ENCODE data around the gene NDUFA11. TPM values are rescaled to one million over a fixed set of nuclear protein-coding genes. Genes with fewer than 3 reads are reported as not detected.

NDUFA11 gene
- polyA plus RNA-seq (ENCODE audit: insufficient read length in 4 of 4), result 100 to 1,000 TPM; 146 to 245 (median 156) TPM

DNA sequence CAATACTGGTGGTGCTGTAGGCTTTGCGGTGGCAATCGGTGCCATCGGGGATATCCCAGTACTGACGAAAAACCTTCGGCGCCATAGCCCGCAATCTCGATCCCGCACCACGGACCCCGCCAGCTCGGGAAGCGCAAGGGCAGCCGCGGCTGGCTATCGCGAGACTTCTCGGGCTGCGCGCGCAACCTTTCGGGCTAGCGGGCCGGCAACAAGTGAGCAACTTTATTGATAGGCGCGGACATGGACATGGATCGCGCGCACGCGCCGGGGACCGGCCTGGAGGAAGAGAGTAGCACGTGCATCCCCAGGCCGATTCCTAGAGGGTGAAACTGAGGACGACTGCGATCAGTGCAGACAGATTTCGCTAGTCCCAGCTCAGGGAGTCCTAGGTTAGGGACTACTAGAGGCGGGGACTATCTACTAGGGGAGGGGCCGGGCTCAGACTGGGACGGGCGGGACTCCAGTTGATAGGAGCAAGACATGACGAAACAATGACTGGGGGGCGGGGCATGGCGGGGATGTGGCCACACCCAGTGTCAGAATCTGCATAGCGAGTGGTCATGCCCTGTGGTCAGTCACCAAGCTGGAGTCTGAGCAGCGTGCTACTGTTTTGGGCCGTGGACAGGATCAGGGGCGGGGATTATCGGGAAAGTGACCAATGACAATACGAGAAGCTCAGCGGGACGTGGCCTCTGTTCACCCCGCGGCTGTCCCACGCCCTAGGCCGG lies at the start of gene NDUFA11:
NDUFA11 (minus strand) TSS at position 167 of the 728 bp plus-strand sequence; CDS start at position 85, 82 bp downstream.
- DNase-seq (ENCODE audit: low read depth in 4 of 4, low spot score in 3 of 4), result peak; percentile 94 to 96 (median 94)

DNA sequence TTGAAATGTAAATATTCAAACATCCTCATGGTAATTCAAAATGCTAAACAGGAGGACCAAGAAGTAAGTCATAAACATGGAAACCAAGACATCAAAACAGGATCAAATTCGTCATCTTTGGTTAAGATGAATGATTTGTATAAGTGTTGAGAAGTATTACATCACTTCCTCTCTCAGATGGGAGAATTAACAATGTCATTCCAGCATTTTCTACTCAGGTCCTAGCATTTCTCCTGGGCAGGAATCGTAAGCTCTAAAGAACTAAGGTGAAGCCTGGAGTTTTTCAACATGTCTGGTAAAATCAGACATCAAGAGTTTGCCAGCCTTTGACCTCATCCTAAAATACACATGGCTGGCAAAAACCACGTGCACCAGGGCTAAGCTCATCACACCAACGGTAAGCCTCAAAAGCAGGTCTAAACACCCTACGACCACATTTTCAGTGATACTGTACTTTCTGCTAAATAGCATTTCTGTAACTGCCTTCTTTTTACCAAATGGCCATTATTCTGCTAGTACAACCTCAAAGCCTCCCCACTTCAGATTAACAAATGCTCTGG lies 49.5 kb upstream of the NDUFA11 start:
- no peak for DNase-seq (ENCODE audit: low read depth in 4 of 4, low spot score in 3 of 4)

DNA sequence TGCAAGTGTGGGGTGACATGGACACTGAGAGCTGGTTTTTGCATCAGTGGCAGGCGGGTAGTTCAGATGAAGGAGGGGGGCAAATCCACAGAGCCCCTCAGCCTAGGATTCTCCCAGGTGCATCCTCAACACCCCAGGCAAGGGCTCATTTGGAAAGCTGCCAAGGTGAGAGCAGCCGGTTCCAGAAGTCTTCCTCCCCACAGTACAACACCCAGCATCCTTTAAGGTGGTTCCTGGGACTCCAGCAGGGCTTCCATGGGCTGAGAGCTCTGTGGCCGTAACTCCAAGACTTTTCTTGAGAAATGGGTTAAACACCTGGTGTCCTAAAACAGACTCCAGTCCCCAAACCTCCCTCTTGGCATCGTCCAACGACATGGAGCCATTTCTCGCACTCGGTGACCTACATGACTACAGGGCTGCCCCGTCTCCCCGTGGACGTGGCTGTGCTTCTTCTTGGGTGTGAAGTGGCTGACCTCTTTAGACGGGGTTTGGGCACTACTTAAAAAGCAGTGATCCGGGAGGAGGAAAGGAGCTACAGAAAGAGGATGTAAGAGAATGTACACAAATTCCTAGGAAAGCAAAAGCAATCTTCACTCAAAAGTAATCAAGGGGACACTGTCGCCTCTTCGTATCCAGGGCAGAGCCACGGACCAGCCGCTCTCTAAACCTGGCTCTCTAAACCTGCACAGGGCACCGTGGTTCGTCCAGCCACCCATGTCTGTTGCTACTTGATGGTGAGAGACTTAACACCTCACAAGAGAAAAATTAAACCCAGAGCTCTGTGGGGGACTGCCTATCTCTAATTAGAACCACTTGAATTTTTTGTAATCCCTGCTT lies 48.8 kb upstream of the NDUFA11 start:
- DNase-seq (ENCODE audit: low read depth in 4 of 4, low spot score in 3 of 4), result no peak

DNA sequence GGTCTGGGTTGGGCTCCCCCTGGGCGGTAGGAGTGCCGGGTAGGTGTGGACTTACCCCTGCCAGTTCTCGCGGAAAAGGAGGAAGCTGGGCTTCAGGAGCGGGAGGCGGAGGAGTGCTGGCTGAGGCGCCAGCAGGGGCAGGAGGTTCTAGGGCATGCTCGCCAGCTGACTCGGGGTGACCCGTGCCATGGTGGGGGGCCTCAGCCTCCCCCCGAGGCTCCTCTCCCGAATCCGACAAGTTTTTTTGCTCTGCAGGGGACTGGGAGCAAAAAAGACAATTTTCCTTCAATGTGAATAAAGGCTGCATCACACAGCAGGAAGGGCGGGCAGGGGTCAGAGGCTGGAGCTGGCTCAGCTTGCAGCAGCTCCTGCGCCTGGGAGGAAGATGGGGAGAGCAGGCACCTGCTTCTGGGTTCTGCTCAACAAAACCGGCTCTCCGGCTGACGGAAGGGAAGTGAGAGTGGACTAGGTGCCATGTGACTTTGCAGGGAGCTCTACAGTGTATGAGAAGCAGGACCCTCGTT lies 47.8 kb upstream of the NDUFA11 start:
- DNase-seq (ENCODE audit: low read depth in 4 of 4, low spot score in 3 of 4), result no peak

DNA sequence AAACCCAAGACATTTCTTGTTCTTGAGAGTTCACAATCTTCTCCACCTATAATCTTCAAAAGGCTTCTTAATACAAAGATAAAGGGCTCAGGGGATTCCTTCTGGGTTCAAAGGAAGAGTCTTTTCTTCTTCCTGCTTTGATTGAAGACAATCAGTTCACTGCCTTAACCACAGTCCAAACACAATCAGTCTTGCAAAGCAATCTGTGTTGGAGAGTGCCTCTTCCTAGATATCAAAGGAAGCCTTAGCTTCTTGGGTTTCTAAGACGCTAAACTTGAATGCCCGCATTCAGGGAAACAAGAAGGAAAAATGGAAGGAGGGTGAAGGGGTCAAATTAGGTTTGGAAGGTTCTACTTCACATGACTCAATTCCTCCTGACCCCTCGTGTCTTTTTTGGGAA lies 47.2 kb upstream of the NDUFA11 start:
- no peak for DNase-seq (ENCODE audit: low read depth in 4 of 4, low spot score in 3 of 4)

DNA sequence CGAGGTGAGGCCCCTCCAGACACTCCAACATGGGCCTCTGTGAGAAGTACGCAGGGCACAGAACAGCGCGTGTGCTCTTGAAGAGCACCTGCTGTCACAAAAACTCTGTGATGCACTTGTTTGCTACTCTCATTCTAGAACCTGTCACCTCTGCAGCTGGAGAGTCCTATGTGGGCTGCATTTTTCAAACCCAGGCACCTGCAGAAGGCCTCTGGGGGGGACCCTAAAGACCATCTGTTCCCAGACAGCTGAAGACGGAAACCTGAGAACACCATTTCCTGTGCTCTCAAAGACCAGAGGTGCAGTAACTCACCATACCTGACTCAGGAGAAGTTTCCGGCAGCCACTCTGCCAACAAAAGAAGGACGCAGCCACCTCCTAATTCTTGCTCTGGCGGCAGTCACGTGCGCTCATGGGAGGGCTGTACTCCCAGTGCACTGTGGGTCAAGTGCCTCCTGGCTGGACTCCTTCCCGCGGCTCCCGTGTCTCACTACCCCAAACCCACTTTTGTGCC lies 46.3 kb upstream of the NDUFA11 start:
- no peak for DNase-seq (ENCODE audit: low read depth in 4 of 4, low spot score in 3 of 4)

DNA sequence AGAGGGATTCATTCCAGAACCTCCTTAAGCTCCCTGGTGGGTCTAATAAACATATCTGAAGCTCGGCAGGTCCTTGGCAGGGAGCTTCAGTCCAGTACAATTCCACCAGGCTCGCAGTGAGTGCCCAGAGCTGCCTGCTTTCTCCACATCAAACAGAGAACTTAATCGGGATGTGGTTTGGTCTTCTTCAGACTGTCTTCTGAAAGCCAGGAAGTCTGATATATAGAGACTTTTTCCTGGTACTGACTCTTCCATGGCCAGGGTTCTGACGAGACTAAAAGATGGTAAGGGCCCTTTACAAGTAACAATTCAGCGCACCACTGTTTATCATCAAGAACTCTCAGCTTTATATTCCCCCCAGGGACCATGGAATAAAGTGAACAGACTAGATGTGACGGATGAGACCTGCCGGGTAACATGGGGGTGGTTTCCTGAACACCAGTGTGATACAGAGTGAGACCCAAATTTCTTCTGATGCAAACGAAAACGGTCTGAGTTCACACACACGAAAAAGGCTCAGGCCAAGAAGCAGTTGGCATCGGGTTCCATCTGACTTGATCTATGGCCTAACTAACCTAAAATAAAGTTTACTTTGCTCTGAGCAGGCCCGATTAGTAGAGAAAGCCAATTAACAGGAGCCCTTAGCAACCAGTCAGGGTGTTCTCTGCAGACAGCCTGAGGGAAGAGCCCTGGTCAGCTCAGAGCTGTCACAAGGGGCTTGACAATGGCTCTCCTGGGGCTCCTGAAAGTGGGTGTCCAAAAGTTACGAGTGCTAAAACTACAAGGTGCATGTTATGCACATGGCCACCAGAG lies 45.4 kb upstream of the NDUFA11 start:
- no peak for DNase-seq (ENCODE audit: low read depth in 4 of 4, low spot score in 3 of 4)

DNA sequence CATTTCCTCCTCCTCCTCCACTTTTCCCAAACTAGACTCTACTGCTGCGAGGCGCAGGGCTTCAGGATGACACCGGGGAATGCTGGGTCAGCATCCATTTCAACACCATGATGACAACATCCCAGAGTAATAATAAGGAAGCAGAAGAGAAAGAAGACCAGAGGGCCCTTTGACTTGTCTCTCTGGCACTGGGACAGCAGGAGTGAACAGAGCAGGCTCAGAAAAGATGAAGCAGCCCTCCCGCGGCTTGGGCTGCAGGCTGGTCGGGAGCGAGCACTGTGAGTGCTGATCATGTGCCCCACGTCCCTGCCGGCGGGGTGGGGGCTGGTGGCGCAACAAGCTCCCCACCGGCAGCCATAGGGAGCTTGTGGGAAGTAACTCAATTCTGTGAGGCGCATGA lies 43.8 kb upstream of the NDUFA11 start:
- DNase-seq (ENCODE audit: low read depth in 4 of 4, low spot score in 3 of 4), result no peak

DNA sequence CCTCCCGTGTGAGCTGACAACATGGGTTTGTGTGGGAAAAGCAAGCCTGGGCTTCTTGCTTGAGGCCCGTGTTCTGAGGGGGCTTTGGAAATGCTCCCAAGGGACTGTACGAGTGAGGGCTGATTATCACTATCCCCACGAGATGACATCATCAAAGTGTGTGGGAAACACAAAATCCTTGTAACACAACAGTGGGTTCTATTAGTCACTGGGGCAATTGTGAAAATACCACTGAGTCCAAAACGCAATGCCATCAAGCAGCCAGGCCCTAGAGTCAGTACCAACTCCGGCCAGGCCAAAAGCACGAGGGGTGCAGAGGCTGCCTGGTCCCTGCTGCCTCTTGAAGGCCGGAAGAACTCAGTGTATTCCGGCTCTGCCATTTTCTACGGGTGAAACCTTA lies 40.0 kb upstream of the NDUFA11 start:
- DNase-seq (ENCODE audit: low read depth in 4 of 4, low spot score in 3 of 4), result no peak

DNA sequence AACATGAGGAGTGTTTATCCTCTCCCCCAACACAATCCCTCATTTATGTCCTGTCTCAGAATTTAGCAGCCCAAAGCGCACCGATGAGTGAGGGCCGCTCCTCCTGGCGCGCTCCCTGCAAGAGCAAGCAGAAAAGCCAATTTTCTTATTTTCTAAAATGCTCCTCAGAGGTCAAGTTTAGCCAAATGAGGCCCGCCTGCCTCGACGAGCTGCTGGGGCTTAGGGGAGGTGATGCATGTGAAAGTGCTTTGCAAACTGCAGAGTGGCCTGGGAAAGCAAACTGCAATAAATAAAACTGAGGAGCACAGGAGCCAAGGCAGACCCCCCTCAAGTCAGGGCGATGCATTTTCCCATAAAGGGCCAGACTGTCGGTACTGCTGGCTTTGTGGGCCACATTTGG lies 39.5 kb upstream of the NDUFA11 start:
- DNase-seq (ENCODE audit: low read depth in 4 of 4, low spot score in 3 of 4), result no peak

DNA sequence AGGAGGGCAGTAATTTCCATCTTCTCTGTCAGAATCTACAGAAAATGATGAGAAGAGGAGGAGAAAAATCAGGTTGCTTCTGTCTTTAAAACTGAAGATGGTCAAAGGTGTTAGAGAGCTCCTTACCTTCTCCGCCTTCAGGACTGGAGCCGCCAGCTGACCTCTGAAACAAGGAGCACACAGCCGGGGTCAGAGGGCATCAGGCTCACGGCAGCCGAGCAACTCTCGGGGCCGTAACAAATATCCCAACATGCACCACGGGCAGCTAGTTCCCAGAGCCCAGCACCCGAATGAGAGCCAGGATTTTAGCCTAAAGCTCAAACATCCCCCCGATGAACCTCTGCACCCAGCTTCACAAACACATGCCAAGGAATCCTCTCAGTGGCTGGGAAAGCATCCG lies 38.1 kb upstream of the NDUFA11 start:
- DNase-seq (ENCODE audit: low read depth in 4 of 4, low spot score in 3 of 4), result no peak

DNA sequence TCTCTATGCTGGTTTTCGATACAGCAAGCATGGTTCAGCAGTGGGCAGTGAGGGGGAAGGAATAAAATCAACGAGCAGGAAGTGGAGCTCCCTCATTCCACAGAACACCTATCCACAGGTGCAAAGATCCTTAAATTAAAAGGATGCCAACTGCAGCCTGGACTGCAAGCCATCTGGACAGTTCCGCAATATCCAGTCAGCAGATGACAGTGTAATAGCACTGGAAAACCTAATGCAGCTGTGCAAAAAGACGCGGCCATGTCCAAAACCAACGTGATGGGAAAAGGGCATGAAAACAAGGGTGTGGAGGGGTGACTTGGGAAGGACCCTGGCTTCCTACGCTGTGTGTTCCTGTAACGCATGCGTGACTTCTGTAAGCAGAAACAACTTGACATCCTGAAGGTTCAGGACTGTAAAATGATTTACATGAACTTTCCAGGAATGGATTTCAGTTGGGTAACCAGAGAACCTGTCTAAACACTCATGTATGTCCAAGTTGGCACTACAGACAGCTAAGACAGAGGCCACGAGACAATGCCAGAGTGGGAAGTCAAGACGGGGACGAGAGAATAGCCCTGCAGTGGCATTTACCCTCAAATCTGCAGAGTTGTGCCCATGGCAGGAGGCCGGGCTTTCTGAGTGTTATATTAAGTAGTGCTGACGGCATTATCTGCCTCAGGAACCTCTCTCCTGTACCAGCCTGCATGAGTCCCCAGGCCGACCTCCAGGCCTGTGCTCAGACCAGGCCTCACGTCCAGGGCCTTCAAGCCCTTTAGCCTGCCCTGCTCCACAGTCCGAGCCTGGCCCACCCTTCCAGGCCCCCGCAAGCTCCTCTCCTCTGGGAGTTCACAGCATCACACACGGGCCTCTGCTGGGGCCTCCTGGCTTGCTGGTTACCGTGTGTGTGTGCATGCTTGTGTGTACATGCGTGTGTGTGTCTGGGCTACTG lies 36.9 kb upstream of the NDUFA11 start:
- no peak for DNase-seq (ENCODE audit: low read depth in 4 of 4, low spot score in 3 of 4)

DNA sequence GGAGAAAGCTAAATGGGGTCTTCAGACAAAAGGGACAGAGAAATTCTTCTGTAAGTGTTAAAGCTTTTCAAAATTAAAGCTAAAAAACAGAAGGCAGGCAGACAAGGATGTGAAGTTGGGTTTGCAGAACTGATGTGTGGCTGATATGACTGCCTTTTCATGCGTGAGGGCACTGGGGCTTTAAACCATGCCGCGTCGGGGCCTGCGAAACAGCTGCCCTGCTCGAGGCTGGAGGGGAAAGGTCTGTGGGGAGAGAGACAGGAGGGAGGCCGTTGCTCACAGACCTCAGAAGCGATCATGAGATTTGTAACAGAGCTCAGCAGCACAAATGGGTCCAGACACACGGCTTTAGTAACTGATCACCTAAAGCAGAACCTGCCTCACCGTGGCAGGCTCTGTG lies 34.0 kb upstream of the NDUFA11 start:
- DNase-seq (ENCODE audit: low read depth in 4 of 4, low spot score in 3 of 4), result no peak

DNA sequence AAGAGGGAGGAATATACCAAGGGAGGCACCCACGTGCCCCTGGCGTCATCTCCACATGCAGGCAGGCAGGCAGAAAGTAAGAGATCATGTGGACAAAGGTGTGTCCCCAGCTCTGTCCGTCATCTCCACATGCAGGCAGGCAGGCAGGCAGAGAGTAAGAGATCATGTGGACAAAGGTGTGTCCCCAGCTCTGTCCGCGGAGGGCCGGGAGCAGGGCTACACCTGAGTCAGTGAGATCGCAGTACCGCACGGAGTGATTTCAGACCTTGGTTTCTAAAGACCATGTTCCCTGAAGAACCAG lies 32.7 kb upstream of the NDUFA11 start:
- DNase-seq (ENCODE audit: low read depth in 4 of 4, low spot score in 3 of 4), result no peak

DNA sequence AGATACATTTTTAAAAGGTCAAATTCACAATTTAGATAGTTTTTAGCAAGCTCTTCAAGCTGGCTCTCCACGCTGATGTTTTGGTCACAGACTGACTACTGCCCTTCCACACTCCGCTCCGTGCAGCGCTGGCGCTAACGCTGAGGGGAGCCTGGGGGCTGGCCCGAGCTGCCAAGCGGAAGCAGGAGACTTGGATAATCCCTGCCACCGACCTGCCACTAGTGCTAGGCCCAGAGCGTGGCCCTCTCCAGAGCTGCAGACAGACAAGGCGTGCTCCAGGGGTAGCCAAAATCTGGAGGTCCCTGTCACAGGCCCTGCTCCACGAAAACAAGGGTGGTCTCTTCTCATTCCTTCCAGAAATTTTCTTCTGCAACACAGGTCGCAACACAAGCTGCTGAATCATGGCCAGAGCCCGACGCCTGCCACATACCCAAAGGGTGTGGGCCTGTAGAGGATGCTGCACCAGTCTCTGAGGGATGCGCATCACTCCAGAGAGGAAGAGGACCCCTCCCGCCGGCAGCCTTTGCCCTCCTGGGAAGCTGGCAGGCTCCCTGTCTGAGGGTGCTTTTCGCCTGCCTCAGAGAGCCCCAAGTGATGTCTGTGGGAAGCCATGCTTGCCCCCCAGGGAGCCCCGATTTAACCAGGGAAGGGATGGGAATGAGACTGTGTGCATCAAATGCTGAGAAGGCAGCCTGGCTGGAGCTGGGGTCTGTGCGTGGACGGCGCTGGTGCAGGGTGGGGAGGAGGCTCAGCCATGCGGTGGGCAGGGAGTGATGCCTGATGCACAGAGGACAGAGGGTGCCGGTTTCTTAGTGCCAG lies 32.1 kb upstream of the NDUFA11 start:
- DNase-seq (ENCODE audit: low read depth in 4 of 4, low spot score in 3 of 4), result no peak

DNA sequence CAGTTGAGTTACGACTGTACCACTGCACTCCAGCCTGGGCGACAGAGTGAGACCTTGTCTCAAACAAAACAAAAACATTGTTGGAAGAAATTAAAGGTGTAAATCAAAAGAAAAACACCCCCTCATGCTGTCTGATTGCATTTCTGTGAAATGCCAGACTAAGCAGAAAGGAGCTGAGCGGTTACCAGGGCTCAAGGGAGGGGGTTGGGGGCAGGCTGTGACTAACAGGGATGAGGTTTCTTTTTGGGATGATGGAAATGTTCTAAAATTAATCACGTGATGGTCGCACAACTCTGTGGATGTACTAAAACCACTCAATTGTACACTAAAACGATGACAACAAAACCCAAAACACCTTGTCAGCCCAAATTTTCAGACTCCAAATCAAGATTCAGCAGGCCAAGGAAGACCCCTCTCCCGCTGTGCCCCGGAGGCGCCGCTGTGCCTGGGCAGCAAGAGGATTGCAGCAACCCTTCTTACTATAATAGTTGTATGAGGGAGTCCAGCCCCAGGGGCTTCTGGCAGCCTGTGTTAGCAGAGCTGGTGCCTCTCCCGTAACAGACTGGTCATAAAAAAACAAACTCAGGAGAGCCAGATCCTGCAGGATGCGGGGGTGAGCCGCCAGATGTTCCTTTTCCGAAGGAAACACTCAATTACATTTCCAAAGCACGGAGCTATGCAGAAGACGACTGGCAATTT lies 31.3 kb upstream of the NDUFA11 start:
- DNase-seq (ENCODE audit: low read depth in 4 of 4, low spot score in 3 of 4), result no peak

DNA sequence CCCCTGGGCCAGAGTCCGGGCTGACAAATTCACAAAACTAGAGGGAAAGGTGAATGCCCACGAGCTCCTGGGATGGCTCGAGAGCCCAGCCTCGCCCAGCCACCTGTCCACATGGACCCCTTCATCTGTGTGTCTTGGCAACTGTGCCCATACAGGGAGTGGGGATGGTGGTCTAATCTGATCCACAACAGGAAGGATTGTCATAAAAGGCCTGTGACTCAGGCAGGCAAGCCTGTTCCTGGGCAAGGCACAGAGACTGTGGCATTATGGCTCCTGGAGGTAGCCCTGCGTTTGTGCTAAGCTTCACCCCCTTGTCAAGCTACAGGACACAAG lies 30.4 kb upstream of the NDUFA11 start:
- no peak for DNase-seq (ENCODE audit: low read depth in 4 of 4, low spot score in 3 of 4)
